ENCODE data around the gene ELF5.

DNA sequence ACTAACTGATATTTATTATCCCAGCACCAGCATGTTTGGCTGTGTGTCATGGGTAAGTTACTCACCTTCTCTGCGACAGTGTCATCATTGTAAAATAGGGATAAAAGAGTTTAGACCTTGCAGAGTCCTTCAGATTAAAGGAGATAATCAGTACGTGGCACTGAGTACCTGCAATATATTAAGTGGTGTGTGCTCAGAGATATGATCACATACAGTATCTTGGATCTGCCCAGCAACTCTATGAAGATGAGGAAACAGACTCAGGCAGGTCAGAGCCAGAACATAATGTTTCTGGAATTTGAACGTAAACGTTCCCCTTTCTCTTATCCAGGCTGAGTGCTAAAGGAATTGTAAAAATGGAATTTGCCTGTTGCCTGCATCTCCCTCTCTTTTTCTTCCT lies 46.9 kb upstream of the ELF5 start:
- TF ChIP-seq, protein P1, sequence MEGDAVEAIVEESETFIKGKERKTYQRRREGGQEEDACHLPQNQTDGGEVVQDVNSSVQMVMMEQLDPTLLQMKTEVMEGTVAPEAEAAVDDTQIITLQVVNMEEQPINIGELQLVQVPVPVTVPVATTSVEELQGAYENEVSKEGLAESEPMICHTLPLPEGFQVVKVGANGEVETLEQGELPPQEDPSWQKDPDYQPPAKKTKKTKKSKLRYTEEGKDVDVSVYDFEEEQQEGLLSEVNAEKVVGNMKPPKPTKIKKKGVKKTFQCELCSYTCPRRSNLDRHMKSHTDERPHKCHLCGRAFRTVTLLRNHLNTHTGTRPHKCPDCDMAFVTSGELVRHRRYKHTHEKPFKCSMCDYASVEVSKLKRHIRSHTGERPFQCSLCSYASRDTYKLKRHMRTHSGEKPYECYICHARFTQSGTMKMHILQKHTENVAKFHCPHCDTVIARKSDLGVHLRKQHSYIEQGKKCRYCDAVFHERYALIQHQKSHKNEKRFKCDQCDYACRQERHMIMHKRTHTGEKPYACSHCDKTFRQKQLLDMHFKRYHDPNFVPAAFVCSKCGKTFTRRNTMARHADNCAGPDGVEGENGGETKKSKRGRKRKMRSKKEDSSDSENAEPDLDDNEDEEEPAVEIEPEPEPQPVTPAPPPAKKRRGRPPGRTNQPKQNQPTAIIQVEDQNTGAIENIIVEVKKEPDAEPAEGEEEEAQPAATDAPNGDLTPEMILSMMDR (IDR thresholded peaks at IDR 0.05; ENCODE audit: insufficient read depth, low read length), result no peak
- TF ChIP-seq, protein P2, sequence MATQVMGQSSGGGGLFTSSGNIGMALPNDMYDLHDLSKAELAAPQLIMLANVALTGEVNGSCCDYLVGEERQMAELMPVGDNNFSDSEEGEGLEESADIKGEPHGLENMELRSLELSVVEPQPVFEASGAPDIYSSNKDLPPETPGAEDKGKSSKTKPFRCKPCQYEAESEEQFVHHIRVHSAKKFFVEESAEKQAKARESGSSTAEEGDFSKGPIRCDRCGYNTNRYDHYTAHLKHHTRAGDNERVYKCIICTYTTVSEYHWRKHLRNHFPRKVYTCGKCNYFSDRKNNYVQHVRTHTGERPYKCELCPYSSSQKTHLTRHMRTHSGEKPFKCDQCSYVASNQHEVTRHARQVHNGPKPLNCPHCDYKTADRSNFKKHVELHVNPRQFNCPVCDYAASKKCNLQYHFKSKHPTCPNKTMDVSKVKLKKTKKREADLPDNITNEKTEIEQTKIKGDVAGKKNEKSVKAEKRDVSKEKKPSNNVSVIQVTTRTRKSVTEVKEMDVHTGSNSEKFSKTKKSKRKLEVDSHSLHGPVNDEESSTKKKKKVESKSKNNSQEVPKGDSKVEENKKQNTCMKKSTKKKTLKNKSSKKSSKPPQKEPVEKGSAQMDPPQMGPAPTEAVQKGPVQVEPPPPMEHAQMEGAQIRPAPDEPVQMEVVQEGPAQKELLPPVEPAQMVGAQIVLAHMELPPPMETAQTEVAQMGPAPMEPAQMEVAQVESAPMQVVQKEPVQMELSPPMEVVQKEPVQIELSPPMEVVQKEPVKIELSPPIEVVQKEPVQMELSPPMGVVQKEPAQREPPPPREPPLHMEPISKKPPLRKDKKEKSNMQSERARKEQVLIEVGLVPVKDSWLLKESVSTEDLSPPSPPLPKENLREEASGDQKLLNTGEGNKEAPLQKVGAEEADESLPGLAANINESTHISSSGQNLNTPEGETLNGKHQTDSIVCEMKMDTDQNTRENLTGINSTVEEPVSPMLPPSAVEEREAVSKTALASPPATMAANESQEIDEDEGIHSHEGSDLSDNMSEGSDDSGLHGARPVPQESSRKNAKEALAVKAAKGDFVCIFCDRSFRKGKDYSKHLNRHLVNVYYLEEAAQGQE (IDR thresholded peaks at IDR 0.05; ENCODE audit: insufficient replicate concordance, low read depth), result no peak

Measured in HL-60 (cell line).